Progenitor cell of endocrine pancreas (in vitro differentiated cells): ENCODE results near the gene ADAP1. TPM values are rescaled to one million over a fixed set of nuclear protein-coding genes. Genes with fewer than 3 reads are reported as not detected.

Experiments used
- DNase-seq: peaks from one replicate; pipeline ENCODE4 v3.0.0; 2021; ENCODE audit warnings: low spot score; ENCODE audit not compliant: unreplicated experiment
- H3K27ac Mint-ChIP-seq: 2 replicates; pipeline ENCODE4 v1.8.0; 2021; ENCODE audit warnings: mild to moderate bottlenecking, moderate library complexity, mixed read lengths
- H3K27me3 Mint-ChIP-seq: 2 replicates; pipeline ENCODE4 v1.8.0; 2021; ENCODE audit warnings: mixed read lengths
- H3K36me3 Mint-ChIP-seq: 2 replicates; pipeline ENCODE4 v1.8.0; 2022; ENCODE audit warnings: mixed read lengths; ENCODE audit not compliant: insufficient read depth
- H3K4me1 Mint-ChIP-seq: 2 replicates; pipeline ENCODE4 v1.8.0; 2021; ENCODE audit warnings: low read depth, mixed read lengths
- H3K4me3 Mint-ChIP-seq: 2 replicates; pipeline ENCODE4 v1.8.0; 2021; ENCODE audit warnings: low read depth, mild to moderate bottlenecking, moderate library complexity, mixed read lengths
- H3K9me3 Mint-ChIP-seq: 2 replicates; pipeline ENCODE4 v1.8.0; 2021; ENCODE audit warnings: low read depth, mixed read lengths
- CTCF ChIP-seq: fragments of 200-600 bp; sonication (generic); IDR thresholded peaks from one replicate; pipeline ENCODE4 v1.5.0; 2021; ENCODE audit warnings: antibody characterized with exemption, mild to moderate bottlenecking; ENCODE audit not compliant: unreplicated experiment
- total RNA-seq: library from RNA; stranded (reverse); gene quantifications from 2 replicates; pipeline ENCODE4 v1.2.1, GENCODE V29; 2021

The ADAP1 gene
- total RNA-seq, 1 donor from 2014 or later = 10.3 TPM

- peak overlapping the region; percentile 44 for H3K27ac Mint-ChIP-seq
Observed at GRCh38 chr7:882336-883035, 72.0 kb downstream of the ADAP1 start.

GRCh38 chr7:881441-882234 lies 72.8 kb downstream of the ADAP1 start:
- no peak for TF ChIP-seq CTCF
- H3K9me3 Mint-ChIP-seq = no peaks in the 10 kb centered on the region
- no peak overlapping the region for H3K27ac Mint-ChIP-seq
- DNase-seq = no peak
- H3K4me1 Mint-ChIP-seq = peaks cover 18% of the 10 kb centered on the region
- H3K27me3 Mint-ChIP-seq = no peaks in the 10 kb centered on the region
- no peaks in the 10 kb centered on the region for H3K36me3 Mint-ChIP-seq
- H3K4me3 Mint-ChIP-seq = no peak overlapping the region

More at GRCh38 chr7:882336-883035, 72.0 kb downstream of the ADAP1 start:
- Mint-ChIP-seq H3K4me1 (peaks cover 18% of the 10 kb centered on the region), H3K9me3 (no peaks in the 10 kb centered on the region), H3K4me3 (no peak overlapping the region), H3K27me3 (no peaks in the 10 kb centered on the region), H3K36me3 (no peaks in the 10 kb centered on the region)
- TF ChIP-seq CTCF = no peak
- no peak for DNase-seq

GRCh38 chr7:880450-880849 lies 74.0 kb downstream of the ADAP1 start:
- Mint-ChIP-seq H3K4me3 (no peak overlapping the region), H3K9me3 (no peaks in the 10 kb centered on the region), H3K36me3 (no peaks in the 10 kb centered on the region), H3K27me3 (no peaks in the 10 kb centered on the region), H3K27ac (no peak overlapping the region), H3K4me1 (peaks cover 18% of the 10 kb centered on the region)
- TF ChIP-seq CTCF = no peak
- DNase-seq = no peak

GRCh38 chr7:879706-880105 lies 74.8 kb downstream of the ADAP1 start:
- Mint-ChIP-seq H3K36me3 (no peaks in the 10 kb centered on the region), H3K4me3 (no peak overlapping the region), H3K27me3 (no peaks in the 10 kb centered on the region), H3K9me3 (no peaks in the 10 kb centered on the region), H3K27ac (no peak overlapping the region), H3K4me1 (peaks cover 17% of the 10 kb centered on the region)
- TF ChIP-seq CTCF = no peak
- no peak for DNase-seq

GRCh38 chr7:879093-879492 lies 75.4 kb downstream of the ADAP1 start:
- no peak for DNase-seq
- no peaks in the 10 kb centered on the region for H3K27me3 Mint-ChIP-seq
- no peak for TF ChIP-seq CTCF
- peak overlapping the region; percentile 41 for H3K27ac Mint-ChIP-seq
- H3K4me3 Mint-ChIP-seq = peak overlapping the region; percentile 61
- no peaks in the 10 kb centered on the region for H3K36me3 Mint-ChIP-seq
- peaks cover 15% of the 10 kb centered on the region for H3K4me1 Mint-ChIP-seq
- H3K9me3 Mint-ChIP-seq = no peaks in the 10 kb centered on the region
